NOMO-1 treated with DMSO at 0.1 percent for 48 hours (cell line): ENCODE results near the gene GCNA.

Experiments
- DNase-seq: peaks from one replicate; lab custom pipeline; 2025; ENCODE audit not compliant: unreplicated experiment; lab: John Stamatoyannopoulos, UW

The GCNA gene

GRCh38 chrX:71615954-71616353 lies 37.7 kb downstream of the GCNA start:
- no peak for DNase-seq

GRCh38 chrX:71616672-71617529 lies 38.7 kb downstream of the GCNA start:
- DNase-seq, result no peak

GRCh38 chrX:71617742-71618141 lies 39.5 kb downstream of the GCNA start:
- DNase-seq, result no peak

GRCh38 chrX:71618303-71618721 lies 40.1 kb downstream of the GCNA start, which contains the start of gene CXCR3:
CXCR3 (minus strand) TSS chrX:71618511; CDS start chrX:71618449, 62 bp downstream.
- DNase-seq, result peak; percentile 50

GRCh38 chrX:71618787-71619186 lies 40.5 kb downstream of the GCNA start:
- DNase-seq, result no peak

GRCh38 chrX:71619193-71619592 lies 41.0 kb downstream of the GCNA start:
- DNase-seq, result peak; percentile 9

- DNase-seq, result no peak
These were observed 41.7 kb downstream of the GCNA start for GRCh38 chrX:71619986-71620385.

GRCh38 chrX:71621603-71622002 lies 43.4 kb downstream of the GCNA start:
- DNase-seq, result no peak

GRCh38 chrX:71622032-71622575 lies 43.9 kb downstream of the GCNA start:
- no peak for DNase-seq

- DNase-seq, result peak; percentile 72
These were observed 44.6 kb downstream of the GCNA start for GRCh38 chrX:71622576-71623450.

GRCh38 chrX:71623714-71624113 lies 45.5 kb downstream of the GCNA start:
- no peak for DNase-seq

GRCh38 chrX:71625471-71625870 lies 47.2 kb downstream of the GCNA start:
- no peak for DNase-seq

- no peak for DNase-seq
These were observed 48.3 kb downstream of the GCNA start for GRCh38 chrX:71626576-71626975.

- DNase-seq, result no peak
These were observed 49.6 kb downstream of the GCNA start for GRCh38 chrX:71627588-71628404.

GRCh38 chrX:71629467-71629866 lies 51.2 kb downstream of the GCNA start:
- DNase-seq, result no peak

- no peak for DNase-seq
These were observed 54.9 kb downstream of the GCNA start for GRCh38 chrX:71632923-71633657.

GRCh38 chrX:71634366-71634765 lies 56.1 kb downstream of the GCNA start:
- DNase-seq, result no peak

- DNase-seq, result no peak
These were observed 58.4 kb downstream of the GCNA start for GRCh38 chrX:71636438-71637252.

GRCh38 chrX:71637253-71637618 lies 59.0 kb downstream of the GCNA start:
- DNase-seq, result no peak
